Mesenteric fat pad (tissue), 1 donor: ENCODE data around the gene IL1RL1. TPM values are rescaled to one million over a fixed set of nuclear protein-coding genes. Genes with fewer than 3 reads are reported as not detected.
A peak's percentile ranks its signal among the peaks of the same experiment; 100 is the strongest.

Source experiments
- DNase-seq: peaks from one replicate; pipeline ENCODE4 v3.0.0-alpha.2; 2020; ENCODE audit warnings: low spot score
- total RNA-seq: library from RNA; stranded (reverse); fragmentation: NEBNext Ultra II Directional; extraction: Animal tissue kit (Norgen Biotek cat#: 25700); gene quantifications from one replicate; pipeline ENCODE4 v1.2.1, GENCODE V29; 2021
- donor health status: DM: yes; HTN: yes; CAD: no.

The IL1RL1 gene
- total RNA-seq, 1 donor from 2014 or later, result 32.4 TPM

GRCh38 chr2:102334486-102334885 lies 23.1 kb downstream of the IL1RL1 start:
- no peak for DNase-seq

- no peak for DNase-seq
Measured at GRCh38 chr2:102335871-102336366, 24.6 kb downstream of the IL1RL1 start.

GRCh38 chr2:102336502-102336945 lies 25.2 kb downstream of the IL1RL1 start:
- DNase-seq, result no peak

- no peak for DNase-seq
Measured at GRCh38 chr2:102337012-102337411, 25.6 kb downstream of the IL1RL1 start.

- no peak for DNase-seq
Measured at GRCh38 chr2:102337481-102338386, 26.4 kb downstream of the IL1RL1 start.

GRCh38 chr2:102340778-102341177 lies 29.4 kb downstream of the IL1RL1 start:
- DNase-seq, result no peak

GRCh38 chr2:102342888-102343287 lies 31.5 kb downstream of the IL1RL1 start:
- no peak for DNase-seq

- no peak for DNase-seq
Measured at GRCh38 chr2:102344397-102344796, 33.0 kb downstream of the IL1RL1 start.

GRCh38 chr2:102345329-102345920 lies 34.1 kb downstream of the IL1RL1 start:
- no peak for DNase-seq

- DNase-seq, result no peak
Measured at GRCh38 chr2:102346381-102347130, 35.2 kb downstream of the IL1RL1 start.

- no peak for DNase-seq
Measured at GRCh38 chr2:102350137-102350793, 38.9 kb downstream of the IL1RL1 start.

- DNase-seq, result peak; percentile 94
Measured at GRCh38 chr2:102355526-102356380, 44.4 kb downstream of the IL1RL1 start, which contains the start of gene IL18R1. IL18R1 (plus strand) TSS chr2:102355796; CDS start chr2:102362661, 6,865 bp downstream.

- no peak for DNase-seq
Measured at GRCh38 chr2:102356381-102356712, 45.0 kb downstream of the IL1RL1 start.

GRCh38 chr2:102356741-102357140 lies 45.4 kb downstream of the IL1RL1 start:
- no peak for DNase-seq

- no peak for DNase-seq
Measured at GRCh38 chr2:102357937-102358336, 46.6 kb downstream of the IL1RL1 start.

- no peak for DNase-seq
Measured at GRCh38 chr2:102358496-102358895, 47.1 kb downstream of the IL1RL1 start.

- no peak for DNase-seq
Measured at GRCh38 chr2:102359527-102359926, 48.2 kb downstream of the IL1RL1 start.

- DNase-seq, result no peak
Measured at GRCh38 chr2:102361632-102362241, 50.4 kb downstream of the IL1RL1 start.

GRCh38 chr2:102365763-102366162 lies 54.4 kb downstream of the IL1RL1 start:
- no peak for DNase-seq
